Spinal cord (tissue), 10 donors: ENCODE data around the gene NUP210. TPM values are rescaled to one million over a fixed set of nuclear protein-coding genes. Genes with fewer than 3 reads are reported as not detected.

Experiments
- DNase-seq, 6 donors: peaks; one replicate each; pipeline versions ENCODE4 v3.0.0 to v3.0.0-alpha.2; 2013 to 2015; ENCODE audit warnings: low spot score in 6 of 6, low read depth in 4 of 6
- H3K27ac ChIP-seq: one replicate; pipeline ENCODE4 v1.5.1; 2013; ENCODE audit warnings: low read depth, low read length, control low read depth
- H3K27me3 ChIP-seq: one replicate; pipeline ENCODE4 v1.6.1; 2013; ENCODE audit warnings: low read length; ENCODE audit not compliant: control insufficient read depth, insufficient read depth
- H3K36me3 ChIP-seq: one replicate; pipeline ENCODE4 v1.6.1; 2013; ENCODE audit warnings: low read length; ENCODE audit not compliant: control insufficient read depth, insufficient read depth
- H3K4me1 ChIP-seq: one replicate; pipeline ENCODE4 v1.6.1; 2013; ENCODE audit warnings: low read length; ENCODE audit not compliant: control insufficient read depth, insufficient read depth
- H3K4me3 ChIP-seq: one replicate; pipeline ENCODE4 v1.5.1; 2013; ENCODE audit warnings: low read depth, low read length, control low read depth
- H3K9me3 ChIP-seq: one replicate; pipeline ENCODE4 v1.6.1; 2013; ENCODE audit warnings: low read length; ENCODE audit not compliant: control insufficient read depth, insufficient read depth
- WGBS: methylation state at CpG from one replicate; pipeline ENCODE4 v1.1.5; 2013; ENCODE audit warnings: missing lambda C conversion rate; ENCODE audit not compliant: insufficient coverage; 5-methylcytosine and 5-hydroxymethylcytosine counted together
- polyA plus RNA-seq, 2 donors: library from polyadenylated mRNA; unstranded; fragments of 120-200 nt; gene quantifications; one replicate each; pipeline ENCODE4 v1.2.1, GENCODE V29; 2013; ENCODE audit not compliant: insufficient read length in 2 of 2
- total RNA-seq, 2 donors: library from RNA; depleted of rRNA in 1 of 2; stranded (reverse); fragments of 120-200 nt in 1 of 2; fragments of >200 nt in 1 of 2; gene quantifications; one replicate each; pipeline versions ENCODE4 v1.2.3 to v1.2.4, GENCODE V29; 2013 to 2014
- donor health status: healthy.

The NUP210 gene
- total and polyA plus RNA-seq, 4 donors: 9.6 to 19.2 (median 13.1) TPM

- no peak overlapping the region for H3K27ac ChIP-seq
- no peak for DNase-seq
- H3K36me3 ChIP-seq: peaks cover 91% of the 10 kb centered on the region
- no peaks in the 10 kb centered on the region for H3K9me3 ChIP-seq
- H3K4me1 ChIP-seq: peaks cover 15% of the 10 kb centered on the region
- H3K27me3 ChIP-seq: no peaks in the 10 kb centered on the region
- 95% methylated on average over 5 of the region's 5 CpGs for WGBS
- H3K4me3 ChIP-seq: no peak overlapping the region
Measured at GRCh38 chr3:13323822-13324221, 96.3 kb downstream of the NUP210 start.

- DNase-seq: no peak
- Histone ChIP-seq H3K9me3 (no peaks in the 10 kb centered on the region), H3K4me1 (peaks cover 24% of the 10 kb centered on the region), H3K27ac (no peak overlapping the region), H3K4me3 (no peak overlapping the region), H3K36me3 (peaks cover 91% of the 10 kb centered on the region), H3K27me3 (no peaks in the 10 kb centered on the region)
- WGBS: 94% methylated on average over 6 of the region's 8 CpGs
Measured at GRCh38 chr3:13322324-13322723, 97.8 kb downstream of the NUP210 start.

- Histone ChIP-seq H3K9me3 (no peaks in the 10 kb centered on the region), H3K36me3 (peaks cover 89% of the 10 kb centered on the region), H3K4me1 (peaks cover 19% of the 10 kb centered on the region), H3K27ac (no peak overlapping the region), H3K4me3 (no peak overlapping the region), H3K27me3 (no peaks in the 10 kb centered on the region)
- no peak for DNase-seq
- WGBS: 98% methylated on average over 20 of the region's 22 CpGs
Measured at GRCh38 chr3:13319564-13320220, 100.4 kb downstream of the NUP210 start.

- peaks cover 17% of the 10 kb centered on the region for H3K4me1 ChIP-seq
- WGBS: 84% methylated on average over 12 of the region's 14 CpGs
- no peak for DNase-seq
- no peaks in the 10 kb centered on the region for H3K9me3 ChIP-seq
- H3K27me3 ChIP-seq: no peaks in the 10 kb centered on the region
- H3K27ac ChIP-seq: no peak overlapping the region
- H3K36me3 ChIP-seq: peaks cover 89% of the 10 kb centered on the region
- H3K4me3 ChIP-seq: no peak overlapping the region
Measured at GRCh38 chr3:13318626-13319470, 101.3 kb downstream of the NUP210 start.

GRCh38 chr3:13317596-13318320 lies 102.4 kb downstream of the NUP210 start:
- no peaks in the 10 kb centered on the region for H3K9me3 ChIP-seq
- H3K4me3 ChIP-seq: no peak overlapping the region
- WGBS: 85% methylated on average over 29 of the region's 29 CpGs
- peaks cover 78% of the 10 kb centered on the region for H3K36me3 ChIP-seq
- DNase-seq: no peak
- H3K27me3 ChIP-seq: no peaks in the 10 kb centered on the region
- H3K27ac ChIP-seq: no peak overlapping the region
- H3K4me1 ChIP-seq: peaks cover 17% of the 10 kb centered on the region

GRCh38 chr3:13316603-13317002 lies 103.5 kb downstream of the NUP210 start:
- Histone ChIP-seq H3K4me3 (no peak overlapping the region), H3K27ac (no peak overlapping the region), H3K4me1 (peaks cover 17% of the 10 kb centered on the region), H3K27me3 (no peaks in the 10 kb centered on the region), H3K36me3 (peaks cover 68% of the 10 kb centered on the region), H3K9me3 (no peaks in the 10 kb centered on the region)
- DNase-seq: no peak
- WGBS: 82% methylated on average over 6 of the region's 10 CpGs

- no peaks in the 10 kb centered on the region for H3K9me3 ChIP-seq
- DNase-seq: no peak
- peaks cover 53% of the 10 kb centered on the region for H3K36me3 ChIP-seq
- 91% methylated on average over 3 of the region's 3 CpGs for WGBS
- peaks cover 17% of the 10 kb centered on the region for H3K4me1 ChIP-seq
- no peak overlapping the region for H3K4me3 ChIP-seq
- H3K27ac ChIP-seq: no peak overlapping the region
- no peaks in the 10 kb centered on the region for H3K27me3 ChIP-seq
Measured at GRCh38 chr3:13314877-13315276, 105.2 kb downstream of the NUP210 start.

- no peaks in the 10 kb centered on the region for H3K9me3 ChIP-seq
- peaks cover 15% of the 10 kb centered on the region for H3K4me1 ChIP-seq
- H3K36me3 ChIP-seq: peaks cover 43% of the 10 kb centered on the region
- no peak for DNase-seq
- WGBS: 95% methylated on average over 6 of the region's 10 CpGs
- H3K27me3 ChIP-seq: no peaks in the 10 kb centered on the region
- H3K27ac ChIP-seq: no peak overlapping the region
- no peak overlapping the region for H3K4me3 ChIP-seq
Measured at GRCh38 chr3:13313813-13314212, 106.3 kb downstream of the NUP210 start.

- Histone ChIP-seq H3K36me3 (peaks cover 2% of the 10 kb centered on the region), H3K27ac (no peak overlapping the region), H3K4me1 (peaks cover 7% of the 10 kb centered on the region), H3K4me3 (no peak overlapping the region), H3K27me3 (no peaks in the 10 kb centered on the region), H3K9me3 (no peaks in the 10 kb centered on the region)
- no peak for DNase-seq
- WGBS: 96% methylated on average over 3 of the region's 3 CpGs
Measured at GRCh38 chr3:13309004-13309403, 111.1 kb downstream of the NUP210 start.
